Mucosa of descending colon (tissue), 3 donors: ENCODE data around the gene PKIB. TPM values are rescaled to one million over a fixed set of nuclear protein-coding genes. Genes with fewer than 3 reads are reported as not detected.

Experiments
- ATAC-seq: fragments of 200-7000 bp; cut with Tn5 transposase; one replicate; pipeline ENCODE4 v1.9.1; 2020; ENCODE audit warnings: mild to moderate bottlenecking, moderate library complexity
- DNase-seq, 3 donors: peaks; one replicate each; pipeline ENCODE4 v3.0.0-alpha.2; 2020
- H3K36me3 ChIP-seq: fragments of 200-600 bp; one replicate; pipeline ENCODE4 v1.8.0; 2021; ENCODE audit warnings: low read depth, mild to moderate bottlenecking
- H3K4me1 ChIP-seq: fragments of 200-600 bp; one replicate; pipeline ENCODE4 v1.8.0; 2021; ENCODE audit warnings: low read depth, mild to moderate bottlenecking
- H3K4me3 ChIP-seq: fragments of 200-600 bp; one replicate; pipeline ENCODE4 v1.8.0; 2021; ENCODE audit warnings: mild to moderate bottlenecking
- H3K9me3 ChIP-seq: fragments of 200-600 bp; one replicate; pipeline ENCODE4 v1.8.0; 2021; ENCODE audit warnings: mild to moderate bottlenecking
- CTCF ChIP-seq: fragments of 200-600 bp; IDR thresholded peaks from one replicate; pipeline ENCODE4 v1.8.0; 2022; ENCODE audit warnings: antibody characterized with exemption, mild to moderate bottlenecking
- intact Hi-C, 2 donors: fragments of 100-400 bp; cut with DNase I in 1 of 2; cut with micrococcal nuclease in 1 of 2; formaldehyde crosslinking; loops; one replicate each; pipeline versions ENCODE4 v1.11.0 to v1.11.1; 2022; cut with DNase I, micrococcal nuclease
- total RNA-seq, 3 donors: library from RNA; stranded (reverse); fragmentation: NEBNext Ultra II Directional in 2 of 3; extraction: Animal tissue kit (Norgen Biotek cat#: 25700) in 2 of 3; gene quantifications; one replicate each; pipeline versions ENCODE4 v1.2.1 to v1.2.4, GENCODE V29; 2021 to 2023
- donor health status: DM: no; HTN: no; CAD: no; lungs with moderate emphysema.
- donor health status: DM: no; HTN: no; CAD: no.
- donor health status: DM: no; HTN: yes; CAD: no.

The PKIB gene
- total RNA-seq, 3 donors from 2014 or later, result 75.1 to 214 (median 122) TPM

- H3K36me3 ChIP-seq, result no peaks in the 10 kb centered on the region
- ATAC-seq, result peak; percentile 82
- intact Hi-C loops, result no loop called here
- H3K4me3 ChIP-seq, result no peak overlapping the region
- H3K9me3 ChIP-seq, result no peaks in the 10 kb centered on the region
- TF ChIP-seq CTCF, result no peak
- peaks cover 3% of the 10 kb centered on the region for H3K4me1 ChIP-seq
- DNase-seq, result peak in 1 of 3 donors; percentile 42
Observed at GRCh38 chr6:122568350-122568749, 41.9 kb upstream of the PKIB start.

GRCh38 chr6:122568797-122569221 lies 41.4 kb upstream of the PKIB start:
- H3K9me3 ChIP-seq, result no peaks in the 10 kb centered on the region
- H3K36me3 ChIP-seq, result no peaks in the 10 kb centered on the region
- ATAC-seq, result peak; percentile 86
- DNase-seq, result peak; percentile 66 to 71 (median 71)
- intact Hi-C loops, result no loop called here
- TF ChIP-seq CTCF, result no peak
- H3K4me1 ChIP-seq, result peaks cover 3% of the 10 kb centered on the region
- no peak overlapping the region for H3K4me3 ChIP-seq

- Histone ChIP-seq H3K4me1 (peaks cover 3% of the 10 kb centered on the region), H3K9me3 (no peaks in the 10 kb centered on the region), H3K4me3 (no peak overlapping the region), H3K36me3 (no peaks in the 10 kb centered on the region)
- TF ChIP-seq CTCF, result no peak
- intact Hi-C loops, result no loop called here
- no peak for DNase-seq
- peak; percentile 60 for ATAC-seq
Observed at GRCh38 chr6:122569230-122569771, 40.9 kb upstream of the PKIB start.

- peaks cover 3% of the 10 kb centered on the region for H3K4me1 ChIP-seq
- intact Hi-C loops, result no loop called here
Observed at GRCh38 chr6:122571888-122572287, 38.3 kb upstream of the PKIB start.

GRCh38 chr6:122576888-122577287 lies 33.3 kb upstream of the PKIB start:
- TF ChIP-seq CTCF, result no peak
- ATAC-seq (peak; percentile 58), DNase-seq (no peak)
- no peaks in the 10 kb centered on the region for H3K36me3 ChIP-seq
- peaks cover 2% of the 10 kb centered on the region for H3K9me3 ChIP-seq
- H3K4me1 ChIP-seq, result peaks cover 4% of the 10 kb centered on the region
- no peak overlapping the region for H3K4me3 ChIP-seq
- intact Hi-C loops, result no loop called here

More at GRCh38 chr6:122571888-122572287, 38.3 kb upstream of the PKIB start:
- TF ChIP-seq CTCF, result no peak
- no peak overlapping the region for H3K4me3 ChIP-seq
- no peaks in the 10 kb centered on the region for H3K36me3 ChIP-seq
- DNase-seq (no peak), ATAC-seq (no peak)
- no peaks in the 10 kb centered on the region for H3K9me3 ChIP-seq

- TF ChIP-seq CTCF, result no peak
- Histone ChIP-seq H3K4me1 (peaks cover 4% of the 10 kb centered on the region), H3K4me3 (no peak overlapping the region), H3K9me3 (peaks cover 2% of the 10 kb centered on the region), H3K36me3 (no peaks in the 10 kb centered on the region)
- ATAC-seq (peak; percentile 87), DNase-seq (peak in 1 of 3 donors; percentile 16)
- intact Hi-C loops, result no loop called here
Observed at GRCh38 chr6:122578961-122579360, 31.2 kb upstream of the PKIB start.
